SK-N-MC (cell line): ENCODE data around the gene TMEM82.
"Not testable (repeated sequence)": the region's sequence is repeated elsewhere in the genome, so short reads cannot be mapped to it uniquely, and the experiment has no call there.

Experiments used
- DNase-seq: peaks from one replicate; pipeline ENCODE4 v3.0.0-alpha.2; 2011; ENCODE audit warnings: low read depth, low spot score
- H3K27ac ChIP-seq: fragments of 200-600 bp; sonication (generic); 2 replicates; pipeline ENCODE4 v1.5.1; 2016; ENCODE audit warnings: mixed run types
- H3K36me3 ChIP-seq: fragments of 200-600 bp; sonication (generic); 2 replicates; pipeline ENCODE4 v1.6.1; 2017; ENCODE audit warnings: antibody characterized with exemption, low read length, mixed read lengths; ENCODE audit not compliant: insufficient read depth
- H3K4me3 ChIP-seq: fragments of 200-600 bp; sonication (generic); 2 replicates; pipeline ENCODE4 v1.5.1; 2016
- H3K9ac ChIP-seq: fragments of 200-600 bp; sonication (generic); 2 replicates; pipeline ENCODE4 v1.8.0; 2017; ENCODE audit warnings: mixed run types, mixed read lengths; ENCODE audit not compliant: insufficient read length
- H3K9me3 ChIP-seq: fragments of 200-600 bp; sonication (generic); 2 replicates; pipeline ENCODE4 v1.6.1; 2017; ENCODE audit warnings: low read depth, mild to moderate bottlenecking, antibody characterized with exemption, low read length, moderate library complexity, mixed read lengths
- EZH2 ChIP-seq: fragments of 200-600 bp; sonication (generic); IDR thresholded peaks from one replicate; pipeline ENCODE4 v1.6.1; 2017; ENCODE audit warnings: antibody characterized with exemption
- FOXP2 ChIP-seq: optimal IDR thresholded peaks from 2 replicates; pipeline ENCODE3; 2011; ENCODE audit warnings: mild to moderate bottlenecking, moderate library complexity; ENCODE audit not compliant: insufficient read depth; ENCODE audit errors: extremely low read length, control extremely low read depth
- POLR2AphosphoS5 ChIP-seq: IDR thresholded peaks from 2 replicates; pipeline ENCODE4 v1.6.1; 2012; ENCODE audit warnings: mild to moderate bottlenecking, low read depth, low read length, borderline replicate concordance

Gene TMEM82

DNA sequence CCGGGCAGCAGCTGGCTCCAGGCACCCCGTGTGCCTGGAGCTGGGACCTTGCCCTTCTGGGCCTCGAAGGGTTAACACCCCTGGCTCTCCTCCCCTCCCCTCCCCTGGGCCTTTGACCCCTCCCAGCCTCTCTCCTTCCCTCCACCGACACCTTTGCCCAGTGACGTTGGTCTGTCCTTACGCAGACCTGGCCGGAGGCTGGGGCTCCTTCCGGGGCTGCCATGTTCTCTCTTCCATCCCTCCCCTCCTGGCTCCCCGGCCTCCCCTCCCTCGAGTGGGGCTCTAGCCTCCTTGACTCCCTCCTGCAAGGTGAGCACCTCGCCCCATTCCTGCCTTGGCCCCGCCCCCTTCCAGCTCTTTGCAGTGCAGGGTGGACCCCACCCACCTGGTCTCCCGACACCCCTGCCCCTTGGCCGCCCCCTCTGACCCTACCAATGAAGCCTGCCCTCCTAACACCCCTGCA lies at the start of gene TMEM82:
Gene TMEM82 (plus strand): TSS at position 161 of the 463 bp plus-strand sequence. CDS start 61 bp downstream, at position 222.
- Histone ChIP-seq H3K4me3 (no peak within 1 kb of the TSS), H3K9ac (no peak within 1 kb of the TSS), H3K36me3 (no peaks in the 10 kb centered on the region), H3K27ac (no peak within 1 kb of the TSS), H3K9me3 (no peaks in the 10 kb centered on the region)
- TF ChIP-seq EZH2 (no peak), FOXP2 (no peak), POLR2AphosphoS5 (no peak)
- DNase-seq, result no peak

DNA sequence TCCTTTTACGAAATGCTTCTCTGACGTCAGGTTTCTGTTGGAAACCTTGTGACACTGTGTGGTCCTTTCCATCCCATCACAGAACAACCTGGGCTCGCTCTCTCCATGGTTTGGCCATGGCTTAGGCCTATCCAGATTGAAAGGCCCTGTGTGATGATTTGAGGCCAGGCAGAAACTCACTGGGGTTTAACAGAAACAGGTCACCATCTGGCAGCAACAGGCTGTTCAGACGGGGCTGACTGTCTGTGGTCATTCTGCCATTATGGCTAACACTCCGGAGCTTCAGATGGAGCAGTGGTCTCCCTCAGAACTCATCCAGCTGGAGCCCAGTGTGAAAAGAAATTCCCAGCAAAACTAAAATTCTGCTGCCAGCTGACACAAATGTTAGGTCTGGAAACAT lies 48.9 kb upstream of the TMEM82 start:
- Histone ChIP-seq H3K27ac (no peak overlapping the region), H3K4me3 (no peak overlapping the region), H3K9ac (no peak overlapping the region), H3K36me3 (0 out of 2 replicates have a peak, but pooled peaks cover 3% of the 10 kb centered on the region), H3K9me3 (no peaks in the 10 kb centered on the region)
- DNase-seq, result no peak
- TF ChIP-seq FOXP2, result no peak
- TF ChIP-seq POLR2AphosphoS5, result no peak
- TF ChIP-seq EZH2, result no peak

DNA sequence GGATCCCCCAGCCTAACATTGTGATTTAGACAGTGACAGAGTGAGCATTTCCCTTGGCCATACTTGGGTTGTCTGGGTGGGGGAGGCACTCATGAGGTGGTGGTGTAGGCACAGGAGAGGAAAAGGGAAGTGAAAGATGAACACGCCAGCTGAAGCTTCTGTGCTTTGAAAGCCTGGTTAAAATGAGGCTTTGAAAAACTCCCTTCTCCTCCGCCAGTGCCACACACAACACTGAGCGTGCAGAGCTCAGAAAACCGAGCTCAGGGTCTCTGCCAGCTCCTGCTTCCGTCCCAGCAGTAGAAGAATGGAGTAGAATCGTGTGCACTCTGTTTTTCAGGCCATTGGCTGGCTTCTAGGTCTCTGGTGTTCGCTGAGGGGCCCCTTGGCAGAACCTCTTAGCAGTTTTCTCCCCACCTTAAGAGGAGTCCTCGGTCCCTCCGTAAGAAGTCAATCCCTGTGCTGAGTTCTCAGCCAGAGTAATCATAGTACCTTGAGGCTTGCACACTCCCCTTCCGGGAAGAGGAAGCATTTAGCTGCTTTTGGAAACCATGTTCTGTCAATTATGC lies 45.3 kb upstream of the TMEM82 start:
- DNase-seq, result no peak
- Histone ChIP-seq H3K9me3 (no peaks in the 10 kb centered on the region), H3K9ac (no peak overlapping the region), H3K36me3 (0 out of 2 replicates have a peak, but pooled peaks cover 3% of the 10 kb centered on the region), H3K4me3 (no peak overlapping the region), H3K27ac (peak overlapping the region; percentile 25; the same call in 1 of the 2 replicates)
- TF ChIP-seq EZH2 (no peak), FOXP2 (no peak), POLR2AphosphoS5 (no peak)

DNA sequence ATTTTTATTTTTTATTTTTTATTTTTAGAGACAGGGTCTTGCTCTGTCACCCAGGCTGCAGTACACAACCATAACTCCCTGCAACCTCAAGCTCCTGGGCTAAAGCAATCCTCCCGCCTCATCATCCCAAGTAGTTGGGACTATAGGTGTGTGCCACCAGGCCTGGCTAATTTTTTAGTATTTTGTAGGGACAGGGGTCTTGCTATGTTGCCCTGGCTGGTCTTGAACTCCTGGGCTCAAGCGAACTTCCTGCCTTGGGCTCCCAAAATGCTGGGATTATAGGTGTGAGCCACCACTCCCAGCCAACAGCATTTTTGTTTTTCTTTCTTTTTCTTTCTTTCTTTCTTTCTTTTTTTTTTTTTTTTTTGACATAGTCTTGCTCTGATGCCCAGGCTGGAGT lies 44.1 kb upstream of the TMEM82 start:
- DNase-seq, result no peak
- no peak for TF ChIP-seq FOXP2
- TF ChIP-seq POLR2AphosphoS5, result no peak
- TF ChIP-seq EZH2, result no peak

DNA sequence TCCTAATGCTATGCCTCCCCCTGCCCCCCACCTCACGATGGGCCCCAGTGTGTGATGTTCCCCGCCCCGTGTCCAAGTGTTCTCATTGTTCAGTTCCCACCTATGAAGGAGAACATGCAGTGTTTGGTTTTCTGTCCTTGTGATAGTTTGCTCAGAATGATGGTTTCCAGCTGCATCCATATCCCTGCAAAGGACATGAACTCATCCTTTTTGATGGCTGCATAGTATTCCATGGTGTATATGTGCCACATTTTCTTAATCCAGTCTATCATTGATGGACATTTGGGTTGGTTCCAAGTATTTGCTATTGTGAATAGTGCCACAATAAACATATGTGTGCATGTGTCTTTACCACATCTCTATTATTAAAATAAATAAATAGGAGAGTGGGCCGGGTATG lies 43.0 kb upstream of the TMEM82 start:
- not testable (repeated sequence) for DNase-seq, H3K9ac ChIP-seq, H3K27ac ChIP-seq, H3K4me3 ChIP-seq, H3K36me3 ChIP-seq, H3K9me3 ChIP-seq

More for the DNA sequence above, 44.1 kb upstream of the TMEM82 start:
- Histone ChIP-seq H3K4me3 (no peak overlapping the region), H3K36me3 (0 out of 2 replicates have a peak, but pooled peaks cover 3% of the 10 kb centered on the region), H3K27ac (no peak overlapping the region), H3K9ac (no peak overlapping the region), H3K9me3 (no peaks in the 10 kb centered on the region)

DNA sequence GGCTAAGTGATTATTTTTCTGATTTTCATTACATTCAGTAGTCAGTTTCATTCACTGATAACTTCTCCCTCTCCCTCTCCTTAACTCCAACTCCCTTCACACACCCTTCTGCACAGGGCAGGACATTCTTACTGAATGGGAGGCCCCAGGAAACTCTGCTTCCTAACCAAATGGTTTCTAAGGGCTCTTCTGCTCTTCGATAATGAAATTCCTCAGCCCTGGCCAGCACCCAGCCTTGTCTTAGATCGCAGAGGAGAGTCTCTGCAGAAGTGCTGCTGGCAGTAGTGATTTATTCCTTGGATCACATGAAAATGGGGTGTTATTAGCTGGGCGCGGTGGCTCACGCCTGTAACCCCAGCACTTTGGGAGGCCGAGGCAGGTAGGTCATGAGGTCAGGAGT lies 41.8 kb upstream of the TMEM82 start:
- Histone ChIP-seq H3K4me3 (no peak overlapping the region), H3K27ac (no peak overlapping the region), H3K9me3 (no peaks in the 10 kb centered on the region), H3K9ac (no peak overlapping the region), H3K36me3 (0 out of 2 replicates have a peak, but pooled peaks cover 3% of the 10 kb centered on the region)
- no peak for DNase-seq
- TF ChIP-seq FOXP2 (no peak), POLR2AphosphoS5 (no peak), EZH2 (no peak)

DNA sequence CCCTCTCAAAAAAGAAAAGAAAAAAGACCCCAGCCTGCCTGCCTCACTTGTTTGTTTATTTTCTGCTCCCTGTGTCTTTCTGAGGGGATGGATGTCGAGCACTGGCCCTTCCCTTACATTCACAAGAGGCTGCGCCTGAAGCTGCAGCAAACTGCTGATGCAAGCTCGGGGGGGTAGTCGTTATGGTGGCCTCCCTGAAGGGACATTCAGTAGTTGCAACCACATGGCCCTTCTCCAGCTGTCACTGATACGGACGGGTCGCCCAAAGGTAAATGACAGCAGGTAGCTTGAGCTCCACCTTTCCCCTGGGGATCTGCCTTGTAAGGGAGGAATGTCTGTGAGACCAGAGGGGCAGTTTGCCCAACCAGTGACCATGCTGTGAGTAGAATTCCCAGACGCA lies 40.5 kb upstream of the TMEM82 start:
- no peak for DNase-seq
- Histone ChIP-seq H3K36me3 (0 out of 2 replicates have a peak, but pooled peaks cover 1% of the 10 kb centered on the region), H3K4me3 (no peak overlapping the region), H3K27ac (no peak overlapping the region), H3K9ac (no peak overlapping the region), H3K9me3 (no peaks in the 10 kb centered on the region)
- TF ChIP-seq FOXP2, result no peak
- no peak for TF ChIP-seq EZH2
- no peak for TF ChIP-seq POLR2AphosphoS5

DNA sequence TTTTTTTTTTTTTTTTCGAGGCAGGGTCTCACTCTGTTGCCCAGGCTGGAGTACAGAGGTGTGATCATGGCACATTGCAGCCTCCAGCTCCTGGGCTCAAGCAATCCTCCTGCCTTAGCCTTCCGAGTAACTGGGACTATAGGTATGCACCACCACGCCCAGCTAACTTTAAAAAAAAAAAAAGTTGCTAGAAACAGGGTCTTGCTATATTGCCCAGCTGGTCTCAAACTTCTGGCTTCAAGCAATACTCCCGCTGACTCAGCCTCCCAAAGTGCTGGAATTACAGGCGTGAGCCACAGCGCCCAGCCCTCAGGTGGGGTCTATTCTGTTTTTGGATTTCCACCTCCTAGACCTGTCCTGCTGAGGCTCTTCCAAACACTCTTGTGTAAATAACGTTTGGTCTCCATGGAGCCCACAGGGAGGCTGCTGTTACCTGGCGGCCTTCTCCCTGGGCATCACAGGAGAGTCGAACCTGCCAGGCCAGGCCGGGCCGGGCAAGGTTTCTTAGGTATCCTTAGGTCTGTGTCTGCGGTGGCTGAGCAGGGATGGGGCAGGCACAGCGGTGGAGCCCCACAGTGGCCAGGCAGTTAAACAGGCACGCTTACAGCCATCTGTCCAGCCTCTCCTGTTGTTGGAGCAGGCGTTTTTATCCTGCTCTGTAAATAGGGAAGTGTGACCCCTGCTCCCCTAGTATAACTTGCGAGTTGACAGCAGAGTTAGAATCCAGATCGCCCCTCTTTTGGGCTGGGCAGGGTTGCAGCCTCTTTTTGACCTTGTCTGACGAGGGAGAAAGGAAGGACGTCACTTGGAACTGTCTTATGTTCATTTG lies 39.4 kb upstream of the TMEM82 start:
- Histone ChIP-seq H3K9me3 (no peaks in the 10 kb centered on the region), H3K27ac (peak overlapping the region; percentile 79), H3K9ac (peak overlapping the region; percentile 48), H3K4me3 (peak overlapping the region; percentile 27), H3K36me3 (no peaks in the 10 kb centered on the region)
- no peak for DNase-seq
- TF ChIP-seq FOXP2 (no peak), EZH2 (no peak), POLR2AphosphoS5 (no peak)
